Kidney (tissue), 14 donors: ENCODE data around the gene MAP3K2. TPM values are rescaled to one million over a fixed set of nuclear protein-coding genes. Genes with fewer than 3 reads are reported as not detected.

Experiments used
- DNase-seq, 5 donors: peaks; one replicate each; pipeline ENCODE4 v3.0.0-alpha.2; 2013 to 2020
- FAIRE-seq: peaks from 2 replicates; lab custom pipeline; 2012; peaks lifted over from hg19 to GRCh38; lab: Jason Lieb, UNC
- H3K27ac ChIP-seq, 2 donors: one replicate each; pipeline ENCODE4 v1.7.0; 2013; ENCODE audit warnings: low read depth in 2 of 2, low read length in 2 of 2, inconsistent platforms in 1 of 2
- H3K27me3 ChIP-seq: one replicate; pipeline ENCODE4 v1.7.1; 2013; ENCODE audit warnings: low read length, inconsistent platforms; ENCODE audit not compliant: control insufficient read depth, insufficient read depth
- H3K36me3 ChIP-seq, 3 donors: one replicate each; pipeline versions ENCODE4 v1.7.0 to v1.7.1; 2013; ENCODE audit warnings: low read length in 3 of 3, control low read depth in 1 of 3, inconsistent platforms in 1 of 3; ENCODE audit not compliant: insufficient read depth in 3 of 3, control insufficient read depth in 2 of 3
- H3K4me1 ChIP-seq, 3 donors: one replicate each; pipeline versions ENCODE4 v1.7.0 to v1.7.1; 2013; ENCODE audit warnings: low read length in 3 of 3, inconsistent platforms in 1 of 3, low read depth in 1 of 3; ENCODE audit not compliant: control insufficient read depth in 2 of 3, insufficient read depth in 2 of 3
- H3K4me3 ChIP-seq, 3 donors: one replicate each; pipeline versions ENCODE4 v1.7.0 to v1.8.1; 2013; ENCODE audit warnings: low read length in 3 of 3, control low read depth in 1 of 3, inconsistent platforms in 1 of 3
- H3K9ac ChIP-seq, 3 donors: one replicate each; pipeline versions ENCODE4 v1.7.0 to v1.7.1; 2013; ENCODE audit warnings: low read length in 3 of 3, control low read depth in 1 of 3, inconsistent platforms in 1 of 3
- H3K9me3 ChIP-seq, 3 donors: one replicate each; pipeline versions ENCODE4 v1.7.0 to v1.7.1; 2013; ENCODE audit warnings: low read length in 3 of 3, control low read depth in 1 of 3, inconsistent platforms in 1 of 3; ENCODE audit not compliant: control insufficient read depth in 2 of 3, insufficient read depth in 1 of 3
- intact Hi-C: fragments of 100-400 bp; cut with DNase I; formaldehyde crosslinking; loops from one replicate; pipeline ENCODE4 v1.11.1; 2022
- polyA plus RNA-seq: library from polyadenylated mRNA; stranded (reverse); fragments of 350-450 nt; fragmentation: Illumina TruSeq; extraction: RNeasy Lipid Tissue Mini Kit (QIAGEN cat#74804); gene quantifications from one replicate; pipeline ENCODE4 v1.2.3, GENCODE V29; 2014; ENCODE audit warnings: low read depth, low replicate concordance; ENCODE audit not compliant: insufficient read depth
- total RNA-seq: library from RNA; stranded (reverse); fragmentation: NEBNext Ultra II Directional; extraction: Animal tissue kit (Norgen Biotek cat#: 25700); gene quantifications from one replicate; pipeline ENCODE4 v1.2.1, GENCODE V29; 2021
- TF ChIP-seq, protein P1 (sequence below): IDR thresholded peaks from 3 replicates; pipeline ENCODE4 v1.5.1; 2012; ENCODE audit warnings: mild to moderate bottlenecking, moderate library complexity, borderline replicate concordance; ENCODE audit not compliant: insufficient read depth; ENCODE audit errors: extremely low read depth
- donor health status: control.
- donor health status: control.
- donor health status: control.
- donor health status: control.
- donor health status: control.
- donor health status: DM: yes; HTN: yes; CAD: no.
- donor health status: Normal renal cell carcinoma (clear cell type).

The MAP3K2 gene
- total and polyA plus RNA-seq, 2 donors from 2014 or later, result 4.9 to 65.3 TPM

DNA sequence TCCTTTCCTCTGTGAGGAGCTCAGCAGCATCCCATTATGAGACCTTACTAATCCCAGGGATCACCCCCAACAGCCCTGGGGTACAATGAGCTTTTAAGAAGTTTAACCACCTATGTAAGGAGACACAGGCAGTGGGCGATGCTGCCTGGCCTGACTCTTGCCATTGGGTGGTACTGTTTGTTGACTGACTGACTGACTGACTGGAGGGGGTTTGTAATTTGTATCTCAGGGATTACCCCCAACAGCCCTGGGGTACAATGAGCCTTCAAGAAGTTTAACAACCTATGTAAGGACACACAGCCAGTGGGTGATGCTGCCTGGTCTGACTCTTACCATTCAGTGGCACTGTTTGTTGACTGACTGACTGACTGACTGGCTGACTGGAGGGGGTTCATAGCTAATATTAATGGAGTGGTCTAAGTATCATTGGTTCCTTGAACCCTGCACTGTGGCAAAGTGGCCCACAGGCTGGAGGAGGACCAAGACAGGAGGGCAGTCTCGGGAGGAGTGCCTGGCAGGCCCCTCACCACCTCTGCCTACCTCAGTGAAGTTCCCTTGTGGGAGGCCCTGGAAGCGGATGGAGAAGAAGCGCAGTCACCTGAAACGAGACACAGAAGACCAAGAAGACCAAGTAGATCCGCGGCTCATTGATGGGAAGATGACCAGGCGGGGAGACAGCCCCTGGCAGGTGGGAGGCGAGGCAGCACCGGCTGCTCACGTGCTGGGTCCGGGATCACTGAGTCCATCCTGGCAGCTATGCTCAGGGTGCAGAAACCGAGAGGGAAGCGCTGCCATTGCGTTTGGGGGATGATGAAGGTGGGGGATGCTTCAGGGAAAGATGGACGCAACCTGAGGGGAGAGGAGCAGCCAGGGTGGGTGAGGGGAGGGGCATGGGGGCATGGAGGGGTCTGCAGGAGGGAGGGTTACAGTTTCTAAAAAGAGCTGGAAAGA is 38.0 kb upstream of the MAP3K2 start:
- H3K4me1 ChIP-seq, result peaks cover 0 to 5% (median 0%) of the 10 kb centered on the region in 3 donors
- no peak overlapping the region for H3K27ac ChIP-seq
- intact Hi-C loops, result no loop called here
- H3K9ac ChIP-seq, result no peak overlapping the region
- no peaks in the 10 kb centered on the region for H3K36me3 ChIP-seq
- no peak for DNase-seq
- no peak overlapping the region for H3K4me3 ChIP-seq
- TF ChIP-seq, protein P1, sequence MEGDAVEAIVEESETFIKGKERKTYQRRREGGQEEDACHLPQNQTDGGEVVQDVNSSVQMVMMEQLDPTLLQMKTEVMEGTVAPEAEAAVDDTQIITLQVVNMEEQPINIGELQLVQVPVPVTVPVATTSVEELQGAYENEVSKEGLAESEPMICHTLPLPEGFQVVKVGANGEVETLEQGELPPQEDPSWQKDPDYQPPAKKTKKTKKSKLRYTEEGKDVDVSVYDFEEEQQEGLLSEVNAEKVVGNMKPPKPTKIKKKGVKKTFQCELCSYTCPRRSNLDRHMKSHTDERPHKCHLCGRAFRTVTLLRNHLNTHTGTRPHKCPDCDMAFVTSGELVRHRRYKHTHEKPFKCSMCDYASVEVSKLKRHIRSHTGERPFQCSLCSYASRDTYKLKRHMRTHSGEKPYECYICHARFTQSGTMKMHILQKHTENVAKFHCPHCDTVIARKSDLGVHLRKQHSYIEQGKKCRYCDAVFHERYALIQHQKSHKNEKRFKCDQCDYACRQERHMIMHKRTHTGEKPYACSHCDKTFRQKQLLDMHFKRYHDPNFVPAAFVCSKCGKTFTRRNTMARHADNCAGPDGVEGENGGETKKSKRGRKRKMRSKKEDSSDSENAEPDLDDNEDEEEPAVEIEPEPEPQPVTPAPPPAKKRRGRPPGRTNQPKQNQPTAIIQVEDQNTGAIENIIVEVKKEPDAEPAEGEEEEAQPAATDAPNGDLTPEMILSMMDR, result no peak
- no peaks in the 10 kb centered on the region for H3K27me3 ChIP-seq
- H3K9me3 ChIP-seq, result no peaks in the 10 kb centered on the region
- no peak for FAIRE-seq

DNA sequence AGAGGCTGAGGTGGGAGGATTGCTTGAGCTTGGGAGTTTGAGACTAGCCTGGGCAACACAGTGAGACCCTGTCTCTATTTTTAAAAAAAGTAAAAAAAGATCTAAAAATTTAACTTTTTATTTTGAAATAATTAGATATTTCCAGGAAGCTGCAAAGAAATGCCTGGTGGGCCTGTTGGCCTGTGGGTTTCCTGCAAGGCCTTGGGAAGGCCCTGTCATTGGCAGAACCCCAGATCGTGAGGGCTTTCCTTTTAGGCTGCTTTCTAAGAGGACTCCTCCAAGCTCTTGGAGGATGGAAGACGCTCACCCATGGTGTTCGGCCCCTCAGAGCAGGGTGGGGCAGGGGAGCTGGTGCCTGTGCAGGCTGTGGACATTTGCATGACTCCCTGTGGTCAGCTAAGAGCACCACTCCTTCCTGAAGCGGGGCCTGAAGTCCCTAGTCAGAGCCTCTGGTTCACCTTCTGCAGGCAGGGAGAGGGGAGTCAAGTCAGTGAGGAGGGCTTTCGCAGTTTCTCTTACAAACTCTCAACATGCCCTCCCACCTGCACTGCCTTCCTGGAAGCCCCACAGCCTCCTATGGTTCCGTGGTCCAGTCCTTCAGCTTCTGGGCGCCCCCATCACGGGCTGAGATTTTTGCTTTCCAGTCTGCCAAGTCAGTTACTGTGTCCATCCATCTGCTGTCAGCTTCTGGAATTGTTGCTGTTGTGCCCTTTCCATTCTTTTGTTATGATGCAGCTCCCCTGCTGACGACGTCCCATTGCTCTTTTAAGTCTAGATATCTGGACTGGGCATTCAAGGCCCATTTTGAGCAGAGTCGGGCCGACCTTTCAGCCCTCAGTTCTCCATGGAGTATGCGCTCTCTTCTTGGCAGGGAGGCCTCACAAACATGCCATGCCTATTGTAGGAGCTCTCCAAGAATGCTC is 37.1 kb upstream of the MAP3K2 start:
- H3K27me3 ChIP-seq, result no peaks in the 10 kb centered on the region
- no peak overlapping the region for H3K4me3 ChIP-seq
- DNase-seq (no peak), FAIRE-seq (no peak)
- H3K4me1 ChIP-seq, result peaks cover 0 to 5% (median 0%) of the 10 kb centered on the region in 3 donors
- TF ChIP-seq, protein P1, result no peak
- H3K27ac ChIP-seq, result no peak overlapping the region
- H3K9ac ChIP-seq, result no peak overlapping the region
- H3K9me3 ChIP-seq, result no peaks in the 10 kb centered on the region
- no peaks in the 10 kb centered on the region for H3K36me3 ChIP-seq
- intact Hi-C loops, result no loop called here

DNA sequence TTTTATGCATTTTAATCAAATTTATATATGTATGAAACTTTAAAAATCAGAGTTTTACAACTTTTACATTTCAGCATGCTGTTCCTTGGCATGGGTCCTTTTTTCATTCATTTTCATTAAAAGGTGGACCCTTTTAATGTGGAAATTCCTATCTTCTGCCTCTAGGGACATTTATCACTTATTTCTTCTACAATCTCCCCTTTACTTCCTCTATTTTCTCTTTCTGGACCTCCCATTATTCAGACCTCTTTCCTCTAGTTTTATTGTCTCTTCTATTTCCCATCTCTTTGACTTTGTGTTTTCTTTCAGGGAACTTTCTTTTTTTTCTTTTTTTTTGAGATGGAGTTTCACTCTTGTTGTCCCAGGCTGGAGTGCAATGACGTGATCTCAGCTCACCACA is 36.1 kb upstream of the MAP3K2 start:
- DNase-seq (no peak), FAIRE-seq (no peak)
- Histone ChIP-seq H3K9ac (no peak overlapping the region), H3K27me3 (no peaks in the 10 kb centered on the region), H3K9me3 (no peaks in the 10 kb centered on the region), H3K36me3 (no peaks in the 10 kb centered on the region), H3K27ac (no peak overlapping the region), H3K4me3 (peak overlapping the region in 2 of 3 donors; percentile 25 to 30), H3K4me1 (peaks cover 0 to 5% (median 0%) of the 10 kb centered on the region in 3 donors)
- TF ChIP-seq, protein P1, result no peak
- intact Hi-C loops, result no loop called here
